AG09309 (cell line): ENCODE results near the gene CCDC69.

Experiments used
- DNase-seq: peaks from one replicate; pipeline ENCODE4 v3.0.0-alpha.2; 2010; ENCODE audit warnings: low read depth
- H3K4me3 ChIP-seq: 2 replicates; pipeline ENCODE4 v1.5.1; 2011; ENCODE audit warnings: mild to moderate bottlenecking, low read depth, low read length, moderate library complexity; ENCODE audit not compliant: control insufficient read depth
- CTCF ChIP-seq: IDR thresholded peaks from 2 replicates; pipeline ENCODE4 v1.5.1; 2011; ENCODE audit warnings: mild to moderate bottlenecking, low read depth, low read length, inconsistent platforms; ENCODE audit not compliant: insufficient read depth, control insufficient read depth; ENCODE audit errors: missing control alignments

The CCDC69 gene

GRCh38 chr5:151231359-151231758 is 7.5 kb upstream of the CCDC69 start:
- DNase-seq: no peak
- H3K4me3 ChIP-seq: no peak overlapping the region
- no peak for TF ChIP-seq CTCF

- DNase-seq: no peak
- TF ChIP-seq CTCF: no peak
Measured at GRCh38 chr5:151230048-151230680, 6.3 kb upstream of the CCDC69 start.

GRCh38 chr5:151228986-151229385 is 5.1 kb upstream of the CCDC69 start:
- H3K4me3 ChIP-seq: no peak overlapping the region
- DNase-seq: no peak
- TF ChIP-seq CTCF: no peak

More at GRCh38 chr5:151230048-151230680, 6.3 kb upstream of the CCDC69 start:
- H3K4me3 ChIP-seq: no peak overlapping the region

- no peak for TF ChIP-seq CTCF
- DNase-seq: no peak
- H3K4me3 ChIP-seq: no peak overlapping the region
Measured at GRCh38 chr5:151227918-151228447, 4.1 kb upstream of the CCDC69 start.

GRCh38 chr5:151225475-151225874 is 1.6 kb upstream of the CCDC69 start:
- H3K4me3 ChIP-seq: no peak overlapping the region
- no peak for DNase-seq
- TF ChIP-seq CTCF: no peak

- no peak overlapping the region for H3K4me3 ChIP-seq
- no peak for TF ChIP-seq CTCF
- DNase-seq: no peak
Measured at GRCh38 chr5:151225071-151225470, 1.2 kb upstream of the CCDC69 start.
